Jurkat, Clone E6-1 (cell line): ENCODE data around the gene SLC22A14.

Experiments
- DNase-seq: peaks from one replicate; pipeline ENCODE4 v3.0.0-alpha.2; 2011; ENCODE audit warnings: low read depth, low spot score
- H3K4me3 ChIP-seq: 2 replicates; pipeline ENCODE4 v1.5.1; 2011; ENCODE audit warnings: mild to moderate bottlenecking, low read length, control low read depth, moderate library complexity

Gene SLC22A14

DNA sequence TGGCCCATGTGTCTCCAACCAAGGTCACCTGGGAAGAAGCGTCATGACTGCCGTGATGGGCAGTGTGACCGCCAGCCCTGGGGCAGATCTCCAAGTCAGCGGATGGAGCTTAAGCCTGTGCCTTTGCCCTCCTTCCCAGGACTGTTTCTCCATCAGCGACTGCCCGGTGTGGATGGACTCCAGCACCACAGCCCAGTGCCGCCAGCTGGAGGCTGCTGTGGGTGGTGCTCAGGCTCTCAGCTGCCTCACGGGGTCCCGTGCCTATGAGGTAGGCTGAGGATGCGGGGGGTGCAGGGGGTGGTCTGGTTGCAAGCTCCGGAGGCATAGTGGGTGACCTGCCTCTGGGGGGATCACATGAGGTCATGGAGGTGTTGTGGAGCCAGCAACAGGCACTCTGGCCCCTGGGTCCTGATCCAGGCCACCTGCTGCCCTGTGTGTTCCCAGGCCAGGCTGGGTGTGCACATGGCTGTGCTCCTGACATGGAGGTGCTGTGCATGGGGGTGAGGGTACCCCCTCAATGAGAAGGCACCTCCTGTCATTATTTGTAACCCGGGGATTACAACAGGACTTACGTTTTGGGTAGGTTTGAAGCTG is 83.5 kb downstream of the SLC22A14 start:
- DNase-seq, result no peak
- H3K4me3 ChIP-seq, result no peak overlapping the region

DNA sequence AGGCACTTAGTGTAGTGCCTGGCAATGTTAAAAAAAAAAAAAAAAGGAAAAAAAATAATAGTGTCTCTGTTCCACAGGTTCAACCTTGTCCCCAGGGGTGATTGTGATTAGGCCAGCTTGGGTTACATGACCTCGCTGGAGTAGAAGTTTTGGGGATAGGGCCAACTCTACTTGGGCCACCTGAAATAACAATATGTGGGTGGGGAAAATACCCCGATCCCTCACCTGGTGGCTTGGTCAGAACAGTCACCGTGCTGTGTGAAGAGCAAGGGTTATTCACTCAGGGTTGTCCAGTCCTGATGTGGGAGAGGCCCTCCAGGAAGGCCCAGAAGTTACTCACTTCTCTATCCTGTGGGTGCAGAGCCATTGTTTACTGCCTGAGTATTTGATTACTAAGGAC is 84.0 kb downstream of the SLC22A14 start:
- H3K4me3 ChIP-seq, result no peak overlapping the region
- no peak for DNase-seq

DNA sequence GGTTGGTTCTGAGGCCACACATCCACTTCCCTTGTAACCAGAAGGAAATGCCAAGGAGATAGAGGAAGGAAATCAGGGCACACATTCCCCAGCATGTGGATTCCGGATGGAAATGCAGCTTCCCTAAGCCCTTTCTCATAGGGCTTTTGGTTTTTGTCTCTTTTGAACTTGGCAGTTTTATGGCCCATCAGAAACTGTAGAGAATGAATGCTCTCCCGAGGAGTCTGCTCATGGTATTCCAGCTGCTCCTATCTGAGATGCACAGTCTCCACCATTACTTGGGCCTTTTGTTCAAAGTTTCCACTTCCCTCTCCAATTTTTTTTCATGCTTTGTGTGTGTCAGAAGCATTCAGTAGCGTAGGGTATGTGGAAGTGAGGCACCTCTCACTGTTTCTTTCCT is 85.7 kb downstream of the SLC22A14 start:
- no peak overlapping the region for H3K4me3 ChIP-seq

More for the DNA sequence above, 85.7 kb downstream of the SLC22A14 start:
- no peak for DNase-seq
